Activated T-helper 9 cell treated with anti-CD3 and anti-CD28 coated beads, Interleukin-2, amount 50 U/mL, for 16 hours (primary cell): ENCODE measurements around the gene PTX4.
A peak's percentile ranks its signal among the peaks of the same experiment; 100 is the strongest.
"Not testable (repeated sequence)": the region's sequence is repeated elsewhere in the genome, so short reads cannot be mapped to it uniquely, and the experiment has no call there.

Experiments
- DNase-seq: peaks from one replicate; pipeline ENCODE4 v3.0.0-alpha.2; 2020; ENCODE audit warnings: low read depth

Gene PTX4

DNA sequence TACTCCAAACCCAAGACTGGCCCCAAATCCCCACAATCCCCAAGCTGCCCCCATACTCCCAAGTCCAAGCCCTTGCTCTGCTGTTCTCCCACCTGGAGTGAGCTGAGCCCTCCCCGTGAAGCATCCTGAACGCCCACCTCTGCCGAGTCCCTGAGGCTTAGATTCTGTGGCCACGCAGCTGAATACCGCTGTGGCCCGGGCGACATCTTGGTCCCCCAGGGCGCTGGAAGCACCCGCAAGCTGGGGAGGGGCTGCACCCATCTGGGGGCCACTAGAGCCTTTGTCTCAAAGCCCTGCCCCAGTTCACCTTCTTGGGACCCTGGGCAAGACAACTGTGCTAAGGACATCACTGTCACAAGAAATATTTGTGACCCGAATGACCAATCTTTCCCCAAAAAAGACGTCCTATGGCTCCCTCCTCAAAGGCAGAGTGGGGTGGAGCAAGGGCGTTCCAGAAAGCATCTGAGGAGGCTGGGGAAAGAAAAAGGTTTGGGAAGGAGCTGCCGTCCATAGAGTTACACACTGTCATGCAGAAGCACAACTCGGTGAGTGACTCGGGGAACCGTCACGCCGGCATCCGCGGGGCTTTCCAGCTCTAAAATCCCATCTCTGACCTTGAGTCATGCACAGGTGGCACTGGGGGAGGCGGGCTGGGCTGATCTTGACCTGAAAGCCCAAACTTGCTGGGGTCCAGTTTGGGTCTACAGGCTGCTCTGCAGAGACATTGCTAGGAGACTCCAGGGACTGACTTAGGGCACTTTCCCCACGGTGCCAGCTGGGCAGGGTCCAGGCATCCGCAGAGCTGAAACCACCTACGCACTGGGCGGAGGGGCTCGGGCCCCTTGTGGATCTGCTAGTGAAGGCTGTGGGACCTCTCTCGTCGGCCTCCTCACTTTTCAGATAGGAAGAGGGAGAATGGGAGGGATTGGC lies 6.6 kb downstream of the PTX4 start:
- DNase-seq: no peak

DNA sequence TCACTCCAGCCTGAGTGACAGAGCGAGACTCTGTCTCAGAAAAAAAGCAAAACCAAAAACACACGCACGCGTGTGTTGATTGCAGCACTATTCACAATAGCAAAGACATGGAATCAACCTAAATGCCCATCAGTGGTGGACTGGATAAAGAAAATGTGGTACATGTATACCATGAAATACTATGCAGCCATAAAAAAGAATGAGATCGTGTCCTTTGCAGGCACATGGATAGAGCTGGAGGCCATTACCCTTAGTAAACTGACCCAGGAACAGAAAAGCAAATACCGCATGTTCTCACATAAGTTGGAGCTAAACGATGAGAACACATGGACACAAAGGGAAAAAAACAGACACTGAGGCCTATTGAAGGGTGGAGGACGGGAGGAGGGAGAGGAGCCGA lies 9.8 kb downstream of the PTX4 start:
- not testable (repeated sequence) for DNase-seq

DNA sequence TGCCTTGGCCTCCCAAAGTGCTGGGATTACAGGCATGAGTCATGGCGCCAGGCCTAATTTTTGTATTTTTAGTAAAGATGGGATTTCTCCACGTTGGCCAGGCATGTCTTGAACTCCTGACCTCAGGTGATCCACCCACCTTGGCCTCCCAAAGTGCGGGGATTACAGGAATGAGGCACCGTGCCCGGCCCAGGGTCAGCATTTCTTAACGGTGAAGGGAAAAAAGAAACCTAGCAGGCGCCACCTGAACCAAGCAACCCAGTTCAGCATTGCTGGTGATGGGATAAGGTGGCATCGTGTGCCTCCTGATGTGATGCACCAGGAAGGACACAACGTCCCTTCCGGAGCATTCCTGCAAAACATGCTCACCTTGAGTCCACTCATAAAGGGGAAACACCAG lies 11.7 kb downstream of the PTX4 start:
- DNase-seq: no peak

DNA sequence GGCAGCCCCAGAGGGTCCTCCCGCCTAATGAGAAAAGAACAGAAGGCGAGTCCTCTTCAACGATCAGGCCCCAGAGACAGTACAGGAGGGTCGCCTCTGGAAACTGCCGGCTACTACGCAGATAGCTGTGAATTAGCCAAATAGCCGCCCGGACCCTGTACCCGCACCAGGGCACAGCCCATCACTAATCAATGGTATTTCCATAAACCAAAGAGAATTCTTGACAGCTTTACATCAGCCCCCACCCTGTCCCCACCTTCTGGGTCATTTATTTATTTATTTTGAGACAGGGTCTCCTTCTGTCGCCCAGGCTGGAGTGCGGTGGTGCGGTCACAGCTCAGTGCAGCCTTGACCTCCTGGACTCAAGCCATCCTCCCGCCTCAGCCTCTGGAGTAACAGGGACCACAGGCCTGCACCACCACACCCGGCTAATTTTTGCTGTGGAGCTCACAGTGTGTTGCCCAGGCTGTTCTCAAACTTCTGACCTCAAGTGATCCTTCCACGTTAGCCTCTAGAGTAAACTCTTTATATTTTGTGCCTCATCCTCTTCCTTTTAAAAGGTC lies 13.1 kb downstream of the PTX4 start:
- no peak for DNase-seq

DNA sequence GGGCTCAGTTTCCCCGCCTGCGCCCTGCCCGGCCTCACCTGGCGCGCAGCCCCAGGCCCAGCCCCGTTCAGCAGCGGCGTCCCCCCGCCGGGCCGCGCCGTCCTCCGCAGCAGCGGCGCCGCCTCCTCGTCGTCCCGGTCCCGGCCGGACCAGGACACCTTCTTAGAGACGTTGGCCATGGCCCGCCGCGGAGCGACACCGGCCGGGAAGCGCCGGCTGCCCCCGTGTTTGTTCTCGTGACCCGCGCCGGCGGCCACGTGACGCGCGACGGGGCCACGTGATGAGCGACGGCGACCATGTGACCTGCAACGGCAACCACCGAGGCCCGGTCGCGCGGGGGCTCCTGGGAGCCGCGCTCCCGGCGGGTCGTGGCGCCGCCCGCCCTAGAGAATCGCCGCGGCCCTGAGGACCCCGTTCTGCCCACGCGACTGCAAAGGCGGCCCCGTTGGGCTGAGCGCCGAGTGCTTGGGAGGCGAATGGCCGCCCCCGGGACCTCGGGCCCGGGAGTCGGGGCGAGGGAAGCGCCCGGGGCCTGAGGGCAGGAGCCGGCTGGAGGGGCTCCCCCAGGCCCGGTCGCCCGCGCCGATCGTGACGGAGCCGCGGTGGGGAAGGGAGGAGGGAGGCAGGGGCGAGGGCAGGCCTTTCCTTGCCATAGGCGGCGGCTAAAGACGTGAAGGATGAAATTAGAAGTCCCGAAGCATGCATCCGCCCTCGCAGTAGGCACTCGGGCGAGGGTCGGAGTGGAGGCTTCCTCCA lies 13.8 kb downstream of the PTX4 start, which contains the start of gene CLCN7:
Gene CLCN7, minus strand, starts transcription at position 233 of the 756 bp plus-strand sequence. Its CDS starts 54 bp downstream, at position 179.
- DNase-seq: peak; percentile 87

DNA sequence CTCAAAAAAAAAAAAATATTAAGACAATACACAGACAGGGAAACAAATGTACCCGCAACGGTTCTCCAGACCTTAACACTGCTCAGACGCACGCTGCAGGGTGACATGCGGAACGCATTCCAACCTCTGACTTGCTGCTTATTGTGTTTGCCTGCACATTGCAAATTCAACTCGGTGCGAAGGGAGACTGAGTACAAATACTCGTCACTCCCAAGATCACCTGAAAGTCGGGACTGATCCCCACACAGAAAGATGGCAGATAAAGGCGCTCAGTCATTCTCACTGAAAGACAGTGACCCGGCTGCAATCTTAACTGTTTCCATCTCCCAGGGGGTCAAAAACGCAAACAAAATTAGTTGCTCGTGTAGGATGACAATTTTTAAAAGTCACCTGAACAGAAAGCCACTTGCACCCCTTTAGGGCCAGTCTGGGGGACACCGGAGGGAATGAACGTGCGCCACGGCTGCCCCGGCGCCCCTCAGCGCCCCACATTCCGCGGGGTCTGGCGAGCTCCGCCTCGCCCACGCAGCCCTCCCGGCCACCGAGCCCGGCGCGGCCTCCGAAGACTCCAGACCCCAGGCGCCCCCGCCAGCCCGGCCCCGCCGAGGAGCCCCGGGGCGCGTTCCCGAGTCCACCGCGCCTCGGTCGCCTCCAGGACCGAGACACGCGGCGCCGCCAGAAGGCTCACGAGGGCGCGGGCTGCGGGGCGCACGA lies 14.5 kb downstream of the PTX4 start:
- no peak for DNase-seq

DNA sequence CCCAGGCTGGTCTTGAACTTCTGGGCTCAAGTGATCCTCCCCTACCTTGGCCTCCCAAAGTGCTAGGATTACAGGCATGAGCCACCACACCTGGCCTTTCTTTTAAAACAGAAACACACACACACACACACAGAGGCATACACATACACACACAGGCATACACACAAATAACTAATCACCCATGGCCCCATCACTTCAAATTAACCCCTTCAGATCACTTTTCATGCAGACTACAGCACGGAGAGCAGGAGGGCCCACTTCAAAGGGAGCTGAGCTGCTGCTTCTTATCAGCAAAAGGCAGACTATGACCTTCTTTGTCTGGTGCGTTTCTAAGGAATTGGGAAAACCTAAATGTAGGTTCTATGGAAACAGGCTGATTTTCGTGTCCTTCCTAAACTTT lies 15.8 kb downstream of the PTX4 start:
- DNase-seq: no peak

DNA sequence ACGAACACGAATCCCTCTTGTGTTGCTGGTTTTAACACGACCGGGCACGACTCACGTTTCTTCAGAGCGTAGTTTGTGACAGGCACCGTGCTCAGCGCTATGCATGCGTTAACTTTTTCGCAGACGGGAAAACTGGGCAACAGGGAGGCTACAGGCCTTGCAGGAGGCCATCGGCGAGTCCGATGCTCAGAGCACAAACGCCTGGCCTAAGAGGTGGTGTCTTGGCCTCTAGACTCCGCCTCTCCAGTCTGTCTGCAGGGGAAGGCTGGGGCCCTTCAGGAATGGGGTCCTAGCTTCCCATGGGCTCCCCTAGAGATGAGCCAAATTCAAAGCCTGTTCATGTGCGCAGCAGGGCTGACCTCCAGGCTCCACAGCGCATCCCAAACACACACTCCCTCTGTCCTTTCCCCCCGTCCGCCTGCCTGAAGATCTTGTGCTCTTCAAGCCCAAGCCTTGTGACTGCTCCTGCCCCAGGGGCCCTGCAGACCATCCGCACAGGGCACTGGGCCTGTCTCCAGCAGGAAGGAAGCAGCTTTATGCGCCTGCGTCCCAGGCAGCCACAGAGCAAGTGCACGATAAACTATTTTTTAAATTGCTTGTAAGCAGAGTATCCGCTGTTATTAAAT lies 17.1 kb downstream of the PTX4 start:
- no peak for DNase-seq

DNA sequence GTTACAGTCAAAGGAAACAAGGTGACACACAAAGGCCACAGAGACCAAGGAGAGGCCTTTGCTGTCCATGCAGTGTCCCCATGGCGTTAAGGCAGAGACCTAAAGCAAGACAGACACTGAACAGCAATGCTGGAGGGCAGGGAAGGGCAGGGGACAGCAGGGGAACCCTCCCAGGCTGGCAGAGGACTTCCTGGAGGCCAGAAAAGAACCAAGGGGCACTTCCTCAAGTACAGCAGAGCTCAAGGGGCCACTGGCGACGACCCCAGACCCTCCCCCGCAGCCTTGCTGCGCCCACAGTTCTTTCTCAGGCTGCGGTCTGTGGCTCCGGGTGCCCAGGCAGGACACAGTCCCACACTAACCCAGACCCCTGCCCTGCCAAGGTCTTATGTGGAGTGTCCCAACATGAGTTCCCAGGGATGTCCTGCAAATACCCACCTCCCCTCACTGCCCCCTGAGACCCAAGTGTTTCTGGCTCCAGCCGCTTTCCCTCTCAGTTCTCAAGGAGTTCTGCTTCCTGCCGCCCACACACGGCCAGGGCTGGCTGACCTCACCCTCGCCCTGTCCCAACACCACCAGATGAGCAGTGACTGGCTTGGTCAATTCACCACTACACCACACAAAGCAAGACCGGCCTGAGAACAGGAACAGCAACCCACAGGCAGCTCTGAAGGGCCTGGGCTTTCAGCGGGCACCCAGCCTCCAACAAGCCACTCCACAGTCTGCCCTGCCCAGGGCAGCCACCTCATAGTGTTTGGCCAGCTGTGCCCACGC lies 18.1 kb downstream of the PTX4 start:
- no peak for DNase-seq

DNA sequence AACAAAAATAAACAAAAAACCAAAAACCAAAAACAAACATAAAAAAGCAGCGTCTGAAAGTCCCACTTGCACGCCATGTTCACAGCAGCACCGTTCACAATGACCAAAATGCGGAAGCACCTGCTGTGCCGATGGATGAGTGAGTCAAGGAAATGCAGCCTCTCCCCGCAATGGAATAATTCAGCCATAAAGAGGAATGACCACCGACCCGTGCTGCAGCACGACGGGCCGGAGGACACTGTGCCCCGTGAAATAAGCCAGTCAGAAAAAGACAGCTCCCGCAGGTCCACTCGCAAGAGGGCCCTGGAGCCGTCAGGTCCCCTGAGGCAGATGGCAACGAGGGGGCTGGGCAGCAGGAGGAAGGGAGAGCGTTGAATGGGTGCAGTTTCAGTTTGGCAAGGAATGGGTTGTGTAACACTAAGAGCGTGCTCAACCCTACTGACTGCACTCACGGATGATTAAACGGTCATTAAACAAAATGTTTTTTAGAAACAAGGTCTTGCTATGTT lies 19.0 kb downstream of the PTX4 start:
- no peak for DNase-seq

DNA sequence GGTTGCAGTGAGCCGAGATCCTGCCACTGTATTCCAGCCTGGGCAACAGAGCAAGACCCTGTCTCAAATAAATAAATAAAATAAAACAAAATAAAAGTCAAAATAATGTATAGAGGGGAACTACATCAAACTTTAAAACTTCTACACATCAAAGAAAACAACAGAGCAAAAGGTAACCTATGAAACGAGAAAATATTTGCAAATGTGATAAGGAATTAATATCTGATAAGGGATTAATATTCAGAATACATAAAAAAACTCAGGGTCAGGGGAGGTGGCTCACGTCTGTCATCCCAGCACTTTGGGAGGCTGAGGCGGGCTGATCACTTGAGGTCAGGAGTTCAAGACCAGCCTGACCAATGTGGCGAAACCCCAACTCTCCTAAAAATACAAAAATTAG lies 19.6 kb downstream of the PTX4 start:
- DNase-seq: not testable (repeated sequence)

DNA sequence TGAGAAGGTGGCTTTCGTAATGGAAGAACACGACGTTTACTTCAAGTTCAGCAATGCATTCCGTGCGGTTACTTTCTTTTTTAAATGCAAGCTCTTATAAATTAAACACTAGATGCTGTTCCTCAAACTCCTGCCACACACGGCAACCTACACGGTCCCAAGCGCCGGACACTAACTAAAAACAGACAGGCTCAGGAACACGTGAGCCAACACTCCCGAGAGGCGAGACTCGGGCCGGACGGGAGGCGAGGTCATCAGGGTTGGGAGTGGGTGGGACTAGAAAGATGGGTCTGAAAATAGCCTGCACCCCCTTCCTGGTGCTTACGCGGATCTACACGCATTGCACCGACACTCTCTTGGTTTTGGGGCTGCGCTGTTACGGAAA lies 20.3 kb downstream of the PTX4 start:
- DNase-seq: no peak

DNA sequence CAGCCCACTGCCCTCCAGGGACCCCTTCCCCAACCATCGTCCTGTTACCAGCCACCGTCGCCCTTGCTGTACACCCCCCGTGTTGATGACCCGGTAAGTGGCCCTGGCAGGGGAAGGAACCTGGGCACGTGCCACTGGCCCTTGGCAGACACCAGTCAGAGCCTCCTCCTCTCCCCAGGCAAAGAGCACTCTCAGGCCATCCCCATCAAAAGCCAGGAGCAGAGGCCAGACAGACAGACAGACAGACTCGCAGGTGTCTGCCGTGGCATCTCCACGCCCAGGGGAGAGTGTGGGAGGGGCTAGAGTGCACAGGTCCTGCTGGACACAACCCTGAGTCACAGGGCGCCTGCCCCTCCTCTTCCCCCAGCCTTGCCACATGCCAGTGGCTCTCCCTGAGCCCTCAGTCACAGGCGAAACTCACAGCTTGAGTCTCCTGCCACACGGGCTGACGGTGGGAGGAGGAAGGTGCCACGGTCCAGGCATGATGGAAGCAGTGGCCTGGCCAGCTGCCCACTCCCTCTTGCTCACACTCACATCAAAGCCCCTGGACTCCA lies 21.7 kb downstream of the PTX4 start:
- DNase-seq: no peak

DNA sequence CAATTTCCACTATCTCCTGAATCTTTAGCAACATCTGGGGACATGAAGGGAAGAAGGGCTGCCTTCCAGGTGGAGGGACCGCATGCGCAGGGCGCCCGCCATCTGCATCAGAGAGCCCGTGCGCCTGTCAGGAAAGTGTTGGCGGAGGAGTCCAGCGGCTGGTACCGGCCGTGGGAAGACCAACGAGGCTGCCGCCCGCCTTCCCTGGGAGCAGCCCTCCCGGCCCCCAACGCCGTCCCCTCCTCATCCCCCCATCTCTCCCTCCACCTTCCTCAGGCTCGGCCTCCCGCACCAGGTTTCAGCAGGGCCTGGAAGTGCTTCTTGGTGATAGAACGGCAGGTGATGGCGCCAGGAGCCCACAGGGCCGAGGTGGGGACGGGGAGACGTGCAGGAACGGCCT lies 22.7 kb downstream of the PTX4 start:
- no peak for DNase-seq

DNA sequence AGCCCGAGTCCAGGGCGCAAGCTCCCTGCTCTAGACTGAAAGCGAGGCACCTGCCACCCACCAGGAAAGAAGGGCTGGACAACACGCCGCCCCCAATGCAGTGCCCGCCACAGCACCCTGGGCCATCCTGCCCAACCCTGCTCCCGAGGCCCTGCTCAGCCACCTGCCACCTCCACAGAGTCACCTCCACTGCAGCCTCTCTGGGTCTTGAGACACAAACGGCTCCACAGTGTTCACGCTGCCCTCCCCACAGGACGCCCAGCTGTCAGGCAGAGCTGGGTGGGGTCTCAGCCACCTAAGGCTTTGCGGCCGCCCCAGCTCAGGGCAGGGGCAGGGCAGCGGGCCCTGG lies 23.2 kb downstream of the PTX4 start:
- no peak for DNase-seq

DNA sequence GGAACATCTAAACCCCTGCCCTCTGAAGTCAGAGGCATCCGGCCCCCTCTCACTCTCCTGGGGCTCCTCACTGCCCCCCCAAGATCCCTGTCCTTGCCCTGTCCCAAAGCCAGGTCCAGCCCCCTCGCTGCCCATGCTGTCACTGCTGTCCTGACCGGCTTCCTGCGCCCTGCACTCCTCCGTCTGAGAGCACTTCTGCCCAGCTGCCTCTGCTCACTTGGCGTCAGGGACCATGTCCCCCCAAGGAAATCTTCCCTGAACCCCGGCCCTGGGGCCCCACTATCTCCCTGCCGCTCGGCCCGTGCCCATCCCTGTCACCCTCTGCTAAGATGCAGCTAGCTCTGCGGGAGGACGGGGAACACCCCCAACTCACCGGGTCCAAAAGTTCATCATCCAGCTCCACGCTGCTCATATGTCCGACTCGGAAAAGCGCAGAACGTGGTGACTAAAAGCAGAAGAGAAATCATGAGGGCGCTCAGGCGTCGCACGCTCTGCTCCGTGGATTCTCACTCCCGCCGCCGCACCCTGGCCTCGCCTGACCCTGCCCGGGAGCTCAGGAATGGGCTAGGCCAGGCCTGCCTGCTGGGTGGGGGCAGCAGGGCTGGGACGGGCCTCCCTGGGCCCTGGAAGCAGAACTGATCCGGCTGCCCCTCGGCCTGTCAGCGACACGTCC lies 23.7 kb downstream of the PTX4 start:
- no peak for DNase-seq

DNA sequence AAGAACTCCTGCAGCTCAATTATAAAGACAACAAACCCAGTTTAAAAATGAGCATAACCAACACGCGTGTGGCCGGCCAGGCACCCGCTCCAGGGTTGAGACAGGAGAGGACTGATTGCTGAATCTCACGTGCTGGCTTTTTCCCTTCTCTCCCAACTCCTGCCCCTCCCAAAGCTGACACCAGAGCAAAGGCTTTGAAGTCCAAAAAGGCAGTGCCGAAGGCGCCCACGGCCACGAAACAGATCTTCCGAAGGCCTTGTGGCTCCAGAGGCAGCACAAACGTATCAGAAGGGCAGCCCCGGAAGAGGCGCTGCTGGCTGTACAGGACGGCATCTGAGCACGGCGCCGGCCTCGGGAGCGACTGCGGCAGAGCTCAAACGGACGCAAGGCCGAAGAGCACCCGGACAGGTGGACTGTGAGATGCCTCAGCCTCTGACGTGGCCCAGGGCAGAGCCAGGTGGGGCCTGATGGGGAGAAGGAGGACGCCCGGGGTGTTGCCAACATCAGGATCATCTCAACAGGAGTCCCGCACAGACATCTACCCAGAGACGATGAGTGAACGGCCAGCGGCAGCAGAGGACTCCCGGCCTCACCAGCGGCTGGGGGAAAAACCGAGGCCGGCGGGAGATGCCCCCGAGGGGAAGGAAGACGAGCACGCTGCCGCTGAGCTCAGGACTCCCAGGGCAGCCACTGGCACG lies 24.4 kb downstream of the PTX4 start:
- DNase-seq: no peak

DNA sequence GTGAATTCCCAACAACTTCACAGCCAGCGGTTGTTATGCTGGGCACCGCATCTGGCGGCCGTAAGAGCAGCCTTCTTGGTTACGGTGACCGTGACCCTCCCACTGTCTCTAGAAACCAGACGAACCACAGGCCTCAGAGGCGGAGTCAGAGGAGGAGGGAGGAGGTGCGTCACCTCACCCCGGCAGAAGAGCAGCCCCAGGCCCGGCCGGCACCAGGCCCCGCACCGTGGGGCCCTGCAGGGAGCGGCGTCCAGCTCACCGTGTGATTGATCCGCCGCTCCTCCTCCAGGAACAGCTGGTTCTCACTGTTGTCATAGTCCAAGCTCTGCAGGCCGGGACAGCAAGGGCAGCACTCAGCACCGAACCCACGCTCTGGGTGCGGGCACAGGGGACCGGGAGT lies 27.6 kb downstream of the PTX4 start:
- DNase-seq: no peak

DNA sequence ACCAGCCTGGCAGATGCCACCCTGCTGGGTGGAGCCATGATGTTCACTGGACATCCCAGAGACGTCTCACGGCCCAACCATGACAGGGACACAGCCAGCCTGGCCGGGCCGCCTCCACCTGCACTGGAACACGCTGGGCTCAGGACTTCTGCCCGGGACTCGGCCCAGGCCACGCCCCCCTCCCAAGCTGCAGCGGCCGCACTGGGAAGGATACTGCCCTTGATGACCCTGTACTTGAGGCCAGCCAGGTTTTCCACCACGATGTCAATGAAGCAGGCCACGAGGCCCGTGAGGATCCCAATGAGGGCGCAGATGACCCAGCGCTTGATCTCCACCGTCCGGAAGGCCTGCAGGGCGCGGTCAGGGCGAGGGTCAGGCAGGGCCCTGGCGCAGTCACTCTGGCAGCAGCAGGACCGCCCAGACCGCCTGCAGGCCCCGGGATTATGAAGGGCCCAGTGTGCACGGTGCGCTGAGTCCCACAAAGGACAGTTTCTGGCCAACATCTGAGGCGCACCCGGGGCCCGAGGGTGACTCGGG lies 28.1 kb downstream of the PTX4 start:
- DNase-seq: no peak
